NCI-H1694 (cell line): ENCODE results near the gene IFT43.
A peak's percentile ranks its signal among the peaks of the same experiment; 100 is the strongest.

Source experiments
- DNase-seq: peaks from one replicate; lab custom pipeline; 2025; lab: John Stamatoyannopoulos, UW

IFT43 gene

GRCh38 chr14:76112889-76113624, 127.5 kb downstream of the IFT43 start:
- DNase-seq, result no peak

GRCh38 chr14:76113691-76114090, 128.1 kb downstream of the IFT43 start:
- DNase-seq, result no peak

GRCh38 chr14:76115010-76115422, 129.5 kb downstream of the IFT43 start:
- DNase-seq, result peak; percentile 56

DNA sequence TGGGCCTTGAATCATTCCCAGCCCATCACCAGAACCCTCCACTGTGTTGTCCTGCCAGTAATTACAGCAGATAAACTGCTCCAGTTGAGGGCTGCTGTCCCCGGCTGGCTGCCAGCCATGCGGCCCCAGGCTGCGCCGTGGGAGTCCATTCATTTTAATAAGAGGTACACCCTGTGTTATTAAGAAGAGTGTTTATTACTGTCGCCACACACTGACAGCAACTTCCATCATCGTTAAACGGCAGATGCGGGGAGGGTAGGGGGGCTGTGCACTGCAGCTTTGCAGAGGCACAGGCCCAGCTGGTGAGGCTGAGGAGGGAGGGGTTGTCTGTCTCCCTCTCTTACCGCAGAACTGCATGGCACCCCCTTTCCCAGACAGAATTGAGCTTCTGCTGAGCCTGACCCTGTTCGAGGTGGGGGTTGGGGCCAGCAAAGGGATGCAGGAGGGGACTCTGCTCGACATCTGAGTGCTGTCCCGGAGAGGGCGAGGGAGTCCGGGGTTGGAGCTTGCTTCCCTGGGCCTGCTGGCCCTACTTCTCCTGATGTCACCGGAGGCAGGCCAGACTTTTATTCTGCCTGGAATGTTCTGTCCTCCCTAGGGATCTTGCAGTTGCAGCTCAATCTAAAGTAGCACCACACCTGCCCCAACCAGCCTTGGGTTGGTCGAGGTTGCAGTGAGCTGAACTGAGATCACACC, 132.4 kb downstream of the IFT43 start:
- peak; percentile 96 for DNase-seq

DNA sequence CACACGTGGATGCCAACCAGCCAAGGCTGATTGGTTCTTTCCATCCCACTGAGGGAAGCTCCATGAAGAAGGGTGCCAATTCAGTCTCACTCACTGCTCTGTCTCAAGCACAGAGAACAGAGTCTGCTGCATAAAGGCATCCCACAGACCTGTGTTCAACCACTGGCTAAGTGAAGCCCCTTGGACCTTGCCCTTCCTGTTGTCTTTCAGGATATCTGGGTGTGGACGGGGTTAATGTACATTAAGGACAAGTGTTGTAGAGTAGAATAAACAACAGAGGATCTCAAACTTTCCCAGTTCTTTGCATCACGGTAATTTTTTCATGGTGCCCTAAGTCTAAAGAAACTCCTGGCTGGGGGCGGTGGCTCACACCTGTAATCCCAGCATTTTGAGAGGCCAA, 133.0 kb downstream of the IFT43 start:
- DNase-seq, result no peak

DNA sequence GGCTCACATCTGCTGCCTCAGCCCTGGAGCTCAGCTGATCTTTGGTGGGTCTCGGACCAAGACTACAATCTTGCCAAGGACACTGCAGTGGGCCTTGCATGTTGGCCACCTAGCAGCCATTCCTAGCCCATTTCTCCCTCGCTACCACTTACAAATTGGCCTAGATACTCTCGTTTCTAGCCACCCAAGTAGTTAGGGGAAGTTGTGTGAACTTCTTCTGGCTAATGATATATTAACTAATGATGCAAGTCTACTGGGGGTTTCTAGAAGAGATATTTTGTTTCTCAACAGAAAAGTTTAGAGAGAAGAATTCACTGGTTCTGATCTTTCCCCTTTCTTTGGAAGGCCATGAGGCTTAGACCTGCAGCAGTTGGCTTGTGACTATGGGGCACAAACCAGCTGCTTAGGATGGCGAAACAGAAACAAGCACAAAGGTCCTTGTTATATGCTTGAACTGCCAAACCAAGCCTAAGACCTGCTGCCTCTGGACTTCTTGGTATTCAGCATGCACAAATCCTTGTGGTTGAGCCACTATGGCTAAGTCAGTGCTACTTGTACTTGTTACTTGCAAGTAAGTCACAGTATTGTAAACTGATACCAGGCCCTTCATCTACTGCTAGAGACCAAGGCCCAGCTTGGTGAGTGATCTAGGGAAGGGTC, 135.7 kb downstream of the IFT43 start:
- DNase-seq, result no peak

DNA sequence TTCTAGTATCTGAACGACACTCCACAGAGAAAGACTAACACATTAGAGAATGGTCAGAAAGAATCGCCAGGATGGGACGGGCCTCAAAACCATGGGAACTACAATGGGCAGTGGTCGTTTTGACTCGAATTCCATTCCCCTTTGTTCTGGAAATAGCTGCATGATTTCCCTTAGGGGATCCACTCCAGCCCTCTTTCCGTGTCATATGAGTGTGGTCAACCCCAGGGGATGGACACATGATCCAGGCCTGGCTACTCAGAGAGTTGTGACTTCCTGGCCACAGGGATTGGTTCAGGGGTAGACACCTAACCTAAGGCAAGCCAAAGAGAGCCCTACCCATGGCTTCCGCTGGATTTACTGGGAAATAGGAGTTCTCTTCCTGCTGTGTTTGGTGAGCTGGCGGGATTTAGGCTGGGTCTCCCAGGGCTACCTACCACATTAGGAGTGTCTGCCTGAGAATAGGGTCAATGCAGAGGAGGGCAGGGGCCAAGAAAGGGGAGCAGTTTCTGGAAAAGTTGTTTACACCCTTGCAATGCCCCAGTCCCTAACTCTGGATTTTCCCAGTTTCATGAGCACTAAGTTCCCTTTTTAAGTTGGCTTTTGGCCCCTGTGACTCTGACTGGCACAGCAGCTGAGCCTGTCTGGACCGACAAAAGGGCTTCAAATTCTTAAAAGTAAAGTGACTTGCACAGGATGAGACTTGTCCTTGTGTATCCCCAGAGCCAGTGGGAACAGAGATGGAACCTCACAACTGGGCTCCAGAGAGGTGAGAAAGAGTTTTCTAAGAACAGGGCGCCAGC, 138.1 kb downstream of the IFT43 start:
- no peak for DNase-seq

DNA sequence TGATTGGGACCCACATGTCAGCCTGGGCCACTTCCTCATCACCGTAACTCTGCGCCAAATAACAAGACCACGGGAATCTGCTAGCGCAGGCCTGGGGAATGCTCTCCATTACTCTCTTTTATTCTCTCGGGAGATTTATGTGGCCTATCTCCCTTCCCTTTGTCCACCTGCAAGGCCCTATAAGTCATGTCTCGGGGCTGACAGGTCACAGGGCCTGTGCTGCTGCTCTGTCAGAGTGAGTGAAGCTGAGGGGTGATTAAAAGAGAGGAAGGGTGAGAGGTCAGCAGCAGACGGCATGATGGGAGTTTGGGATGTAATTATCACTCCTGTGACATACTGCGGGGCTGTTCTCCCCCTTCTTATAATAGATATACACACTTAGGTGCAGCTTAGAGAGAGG, 139.9 kb downstream of the IFT43 start:
- no peak for DNase-seq

DNA sequence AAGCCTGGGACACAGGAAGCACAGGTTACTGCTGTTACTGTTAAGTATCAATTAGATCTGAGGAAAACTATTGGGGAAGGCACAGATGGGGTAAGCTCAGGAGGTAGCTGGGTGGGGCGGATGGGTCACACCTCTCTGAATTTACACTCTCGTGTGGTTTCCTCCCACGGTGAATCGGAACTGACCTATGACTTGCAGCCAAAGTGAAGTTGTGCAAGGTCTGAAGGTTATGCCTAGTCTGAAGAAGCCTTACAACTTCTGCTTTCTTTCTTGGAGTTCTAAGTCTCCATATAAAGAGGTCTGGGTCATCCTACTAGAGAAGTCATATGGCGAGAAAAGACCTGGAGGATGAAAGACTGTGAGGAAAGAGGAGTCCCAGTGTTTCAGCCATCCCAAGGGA, 140.5 kb downstream of the IFT43 start:
- no peak for DNase-seq

DNA sequence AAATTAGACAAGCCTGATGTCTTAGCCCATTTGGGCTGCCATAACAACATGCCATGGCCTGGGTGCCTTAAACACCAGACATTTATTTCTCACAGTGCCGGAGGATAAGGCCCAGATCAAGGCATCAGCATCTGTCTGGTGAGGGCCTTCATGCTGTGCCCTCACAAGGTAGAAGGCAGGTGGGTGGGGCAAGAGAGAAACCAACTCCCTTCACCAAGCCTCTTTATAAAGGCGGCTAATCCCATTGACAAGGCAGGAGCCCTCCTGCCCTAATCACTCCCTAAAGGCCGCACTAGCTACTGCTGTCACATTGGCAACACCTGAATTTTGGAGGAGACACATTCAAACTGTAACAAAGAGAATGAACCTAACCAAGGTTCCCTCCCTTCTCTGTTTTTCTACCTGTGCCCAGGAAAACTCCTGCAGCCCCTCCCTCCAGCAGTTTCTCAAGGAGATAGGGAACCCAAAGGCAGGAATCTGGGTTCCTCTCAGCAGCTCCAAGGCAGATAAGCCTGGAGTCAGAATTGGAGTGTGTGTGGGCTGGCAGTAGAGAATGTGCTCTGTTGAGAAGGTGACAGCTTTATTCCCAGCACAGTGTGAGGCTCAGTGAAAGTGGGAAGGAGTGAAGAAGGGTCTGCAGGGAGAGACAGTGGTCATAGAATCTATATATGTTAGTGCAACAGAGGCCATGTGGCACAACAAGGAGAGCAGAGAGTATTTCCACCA, 144.5 kb downstream of the IFT43 start:
- no peak for DNase-seq

DNA sequence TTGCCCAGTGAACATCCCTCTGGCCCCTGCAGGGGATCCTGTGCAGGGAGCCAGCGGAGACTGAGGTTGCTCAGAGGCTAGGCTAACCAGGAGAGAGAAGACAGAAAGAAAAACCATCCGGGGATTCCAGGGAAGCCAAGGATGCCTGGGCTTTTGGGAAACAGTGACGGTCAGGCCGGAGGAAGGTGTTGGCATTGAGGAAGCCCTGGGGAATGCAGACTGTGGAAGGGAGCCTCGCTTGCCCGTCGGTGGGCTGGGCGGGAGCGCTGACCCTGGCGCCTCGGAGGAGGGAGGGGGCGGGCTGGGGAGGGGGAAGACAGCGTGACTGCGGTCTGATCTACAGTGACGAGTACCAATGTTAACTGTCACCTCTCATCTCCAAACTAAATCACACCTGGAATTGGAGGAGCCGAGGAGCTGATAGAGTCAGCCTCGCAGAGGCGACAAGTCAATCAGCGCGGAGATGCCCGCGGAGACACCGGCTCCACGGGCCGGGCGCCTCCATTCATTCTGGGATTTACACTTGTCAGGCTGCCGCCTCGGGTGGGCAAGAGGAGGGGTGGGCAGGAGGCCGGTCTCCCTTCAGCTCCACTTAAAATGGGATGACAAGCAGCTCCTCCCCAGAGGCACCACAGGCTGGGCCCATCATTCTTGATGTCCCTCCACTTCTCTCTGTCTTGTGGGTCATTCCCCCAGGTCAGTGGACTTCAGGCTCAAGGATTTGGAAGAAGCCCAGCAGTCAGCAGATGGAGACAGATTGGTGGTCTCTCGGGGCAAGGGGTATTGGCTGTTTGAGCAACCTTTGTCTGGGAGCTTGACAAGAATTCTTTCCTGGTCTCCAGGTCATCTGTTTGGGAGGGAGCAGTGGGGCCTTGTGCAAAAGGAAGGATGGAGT, 145.8 kb downstream of the IFT43 start:
- DNase-seq, result no peak

DNA sequence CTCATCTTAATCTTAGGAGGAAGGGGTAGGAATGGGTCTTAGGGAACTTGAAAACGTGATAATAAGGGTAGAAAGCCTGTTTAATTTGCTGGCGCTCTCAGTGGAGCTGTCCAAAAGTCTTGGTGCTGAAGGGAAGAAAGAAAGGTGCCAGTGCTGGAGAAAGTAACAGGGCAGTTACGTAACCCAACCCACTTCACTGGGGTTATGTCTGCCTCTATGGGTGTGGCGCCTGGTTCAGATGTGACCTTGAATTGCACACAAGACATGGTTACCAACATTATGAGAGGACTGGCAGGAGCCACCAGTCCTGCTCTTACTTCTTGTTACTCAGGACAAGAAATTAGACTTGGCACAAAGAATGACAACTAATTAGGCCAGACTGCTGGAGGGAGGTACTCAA, 147.5 kb downstream of the IFT43 start:
- DNase-seq, result no peak
